Measurements from ENCODE around the gene NUDT1.
A peak's percentile ranks its signal among the peaks of the same experiment; 100 is the strongest.

The NUDT1 gene

GRCh38 chr7:2205036-2205780 lies 36.8 kb upstream of the NUDT1 start:
- DNase-seq, result no peak

GRCh38 chr7:2208712-2209111 lies 33.3 kb upstream of the NUDT1 start:
- no peak for DNase-seq

- peak; percentile 70 for DNase-seq
These were observed 32.7 kb upstream of the NUDT1 start for GRCh38 chr7:2209146-2209960.

DNA sequence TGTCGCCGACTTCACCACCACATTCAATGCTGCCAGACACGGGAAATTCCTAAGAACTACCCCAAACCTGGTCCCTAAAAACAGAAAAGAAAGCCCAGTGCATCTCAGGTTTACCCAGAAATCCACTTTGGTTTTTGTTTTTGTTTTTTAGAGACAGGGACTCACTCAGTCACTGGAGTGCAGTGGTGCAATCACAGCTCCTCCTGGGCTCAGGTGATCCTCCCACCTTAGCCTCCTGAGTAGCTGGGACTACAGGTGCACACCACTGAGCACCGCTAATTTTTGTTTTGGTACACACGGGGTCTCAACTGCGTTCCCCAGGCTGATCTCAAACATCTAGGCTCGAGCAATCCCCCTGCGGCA lies 32.1 kb upstream of the NUDT1 start:
- DNase-seq, result no peak

DNA sequence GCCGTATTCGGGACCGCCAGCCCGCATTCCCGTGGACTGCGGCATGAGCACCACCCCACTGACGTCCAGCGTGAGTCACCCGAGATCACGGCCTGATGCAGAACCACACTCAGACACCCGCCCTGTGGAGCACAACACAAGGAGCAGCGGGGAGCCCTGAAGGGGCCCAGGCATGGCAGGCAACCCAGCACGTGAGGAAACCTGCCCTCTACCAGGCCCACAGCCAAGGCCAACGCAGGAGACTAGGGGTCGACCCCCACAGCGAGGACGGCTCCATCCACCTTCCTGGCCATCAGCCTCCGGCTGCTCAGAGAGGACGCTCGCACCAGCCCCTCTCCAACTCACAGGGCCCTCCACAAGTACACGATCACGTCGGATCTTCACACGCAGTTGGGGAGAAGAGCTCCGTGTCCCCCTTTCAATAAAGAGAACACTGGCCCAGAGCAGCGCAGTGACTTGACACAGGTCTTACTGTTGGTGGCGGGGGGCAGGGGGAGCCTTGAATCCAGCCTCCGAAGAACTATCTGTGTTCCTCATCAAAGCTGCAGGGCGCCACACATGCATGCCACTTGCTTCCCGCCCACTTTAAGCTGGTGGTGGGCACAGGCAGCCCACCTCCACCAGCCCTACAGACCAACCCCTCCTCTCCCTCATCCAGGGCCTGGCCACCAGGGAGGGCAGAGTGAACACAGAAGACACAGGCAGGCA lies 31.3 kb upstream of the NUDT1 start:
- DNase-seq, result no peak

DNA sequence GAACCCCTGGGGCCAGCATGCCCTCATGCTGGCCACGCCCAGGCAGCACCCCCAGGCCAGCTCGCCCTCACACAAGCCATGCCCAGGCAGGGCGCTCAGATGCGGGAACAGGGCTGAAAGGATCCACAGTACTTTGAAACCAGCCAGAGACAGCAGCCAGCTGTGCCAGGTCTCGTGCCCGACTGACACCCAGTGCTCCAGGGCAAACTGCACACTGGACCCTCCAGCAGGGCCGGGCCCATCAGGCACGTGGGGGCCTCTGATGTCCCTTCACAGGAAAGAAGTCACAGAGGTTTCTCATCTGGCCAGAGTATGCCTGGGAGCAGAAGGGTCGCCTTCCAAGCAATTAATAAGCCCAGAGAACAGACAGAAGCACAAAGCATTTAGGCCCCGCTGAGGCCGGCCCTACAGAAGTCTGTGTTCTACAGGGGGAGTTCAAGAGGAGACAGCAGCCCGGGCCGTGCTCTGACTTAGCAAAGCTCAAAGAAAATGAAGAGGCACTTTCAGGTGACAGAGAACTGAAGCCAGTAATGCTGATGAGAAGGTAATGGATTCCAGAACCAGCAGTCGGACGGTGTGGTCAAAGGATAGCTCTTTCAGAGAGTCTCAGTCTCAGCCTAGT lies 30.7 kb upstream of the NUDT1 start:
- DNase-seq, result no peak

- no peak for DNase-seq
These were observed 30.1 kb upstream of the NUDT1 start for GRCh38 chr7:2211926-2212325.

DNA sequence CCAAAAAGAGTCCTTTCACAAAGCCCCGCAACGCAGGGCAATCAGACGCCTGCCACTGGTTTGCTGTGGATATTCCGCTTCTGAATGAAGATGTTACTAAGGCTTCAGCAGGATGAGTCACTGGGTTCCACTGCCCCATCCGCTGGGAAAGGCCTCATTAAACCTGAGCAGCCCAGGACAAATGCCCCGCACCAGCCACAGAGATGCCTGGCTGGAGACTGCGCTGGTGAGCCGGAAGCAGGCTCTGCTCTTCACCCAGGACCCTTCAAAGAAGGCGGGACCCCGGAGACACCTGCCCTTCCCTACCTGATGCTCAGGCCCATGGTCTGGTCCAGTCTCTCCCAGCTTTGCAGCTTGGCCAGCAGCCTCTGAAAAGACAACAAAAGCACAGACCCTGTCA lies 29.1 kb upstream of the NUDT1 start:
- DNase-seq, result no peak

- no peak for DNase-seq
These were observed 28.3 kb upstream of the NUDT1 start for GRCh38 chr7:2213551-2214215.

DNA sequence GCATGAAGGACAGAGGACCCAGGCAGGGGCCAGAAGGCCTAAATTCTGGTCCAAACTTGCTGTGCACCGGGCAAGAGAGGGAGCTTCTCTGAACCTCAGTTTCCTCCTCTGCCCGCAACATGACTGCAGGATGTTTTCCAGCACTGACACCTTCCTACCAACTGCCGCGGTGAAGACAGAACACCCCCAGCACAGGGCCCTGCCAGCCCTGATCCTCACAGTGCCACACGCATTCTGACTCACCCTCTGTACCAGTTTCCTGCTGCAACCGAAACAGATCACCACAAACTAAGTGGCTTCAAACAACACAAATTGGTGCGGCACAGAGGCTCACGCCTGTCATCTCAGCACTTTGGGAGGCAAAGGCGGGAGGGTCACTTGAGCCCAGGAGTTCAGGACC lies 27.4 kb upstream of the NUDT1 start:
- DNase-seq, result peak in 1 of 2 donors; percentile 22

DNA sequence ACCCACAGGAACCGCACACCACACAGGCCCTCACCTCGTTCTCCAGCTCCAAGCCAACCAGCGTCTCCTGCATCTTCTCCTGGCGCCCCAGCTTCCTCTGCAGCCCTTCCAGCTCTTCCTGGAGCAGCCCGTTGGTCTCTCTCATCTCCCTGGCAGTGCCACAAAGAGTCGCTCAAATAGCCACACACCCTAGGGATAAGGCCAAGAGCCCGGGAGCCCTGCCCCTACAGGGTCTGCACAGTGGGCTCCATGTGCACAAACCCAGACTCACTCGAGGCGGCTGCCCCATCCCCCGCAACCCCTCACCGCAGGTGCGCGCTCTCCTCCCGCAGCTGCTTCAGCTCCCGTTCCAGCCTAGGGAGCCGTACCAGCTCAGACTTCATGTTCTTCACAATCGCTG lies 26.2 kb upstream of the NUDT1 start:
- no peak for DNase-seq

DNA sequence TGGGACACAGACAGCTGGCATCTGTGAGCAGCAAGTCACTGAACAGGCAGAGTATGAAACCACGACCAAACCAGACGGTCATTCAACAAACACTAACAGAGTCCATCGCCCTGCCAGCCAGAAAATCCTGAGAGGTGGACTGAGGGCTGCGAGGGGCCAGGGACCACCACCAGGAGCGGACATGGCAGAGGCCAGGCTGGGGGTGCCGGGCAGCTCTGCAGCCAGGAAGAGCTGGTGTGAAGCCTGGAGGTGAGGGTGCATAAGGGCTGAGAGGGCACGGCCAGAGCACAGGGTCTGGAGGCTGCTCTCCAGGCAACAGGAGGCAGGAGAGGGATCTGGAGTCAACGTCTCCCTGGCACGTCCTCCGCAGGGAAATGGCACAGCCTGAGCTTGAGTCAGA lies 24.8 kb upstream of the NUDT1 start:
- no peak for DNase-seq

GRCh38 chr7:2217716-2218443 lies 24.1 kb upstream of the NUDT1 start:
- no peak for DNase-seq

GRCh38 chr7:2218444-2218785 lies 23.6 kb upstream of the NUDT1 start:
- DNase-seq, result no peak

GRCh38 chr7:2219136-2219535 lies 22.9 kb upstream of the NUDT1 start:
- DNase-seq, result no peak

DNA sequence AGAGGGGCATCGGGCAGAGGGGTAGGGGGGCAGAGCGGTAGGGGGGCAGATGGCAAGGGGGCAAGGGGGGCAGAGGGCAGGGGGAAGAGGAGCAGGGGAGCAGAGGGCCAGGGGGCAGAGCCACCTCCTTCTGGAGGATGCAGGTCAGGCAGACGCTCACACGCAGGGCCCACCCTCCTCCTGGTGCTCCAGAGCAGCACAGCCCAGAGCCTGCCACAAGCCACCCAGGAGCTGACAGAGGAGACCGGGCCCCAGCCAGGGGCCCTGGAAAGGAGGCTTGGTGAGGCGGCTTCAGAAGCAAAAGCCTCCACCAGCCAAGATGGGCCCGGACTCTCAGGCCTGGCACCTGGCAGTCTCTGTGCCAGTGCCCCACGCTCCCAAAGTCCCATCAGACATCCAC lies 22.4 kb upstream of the NUDT1 start:
- no peak for DNase-seq

DNA sequence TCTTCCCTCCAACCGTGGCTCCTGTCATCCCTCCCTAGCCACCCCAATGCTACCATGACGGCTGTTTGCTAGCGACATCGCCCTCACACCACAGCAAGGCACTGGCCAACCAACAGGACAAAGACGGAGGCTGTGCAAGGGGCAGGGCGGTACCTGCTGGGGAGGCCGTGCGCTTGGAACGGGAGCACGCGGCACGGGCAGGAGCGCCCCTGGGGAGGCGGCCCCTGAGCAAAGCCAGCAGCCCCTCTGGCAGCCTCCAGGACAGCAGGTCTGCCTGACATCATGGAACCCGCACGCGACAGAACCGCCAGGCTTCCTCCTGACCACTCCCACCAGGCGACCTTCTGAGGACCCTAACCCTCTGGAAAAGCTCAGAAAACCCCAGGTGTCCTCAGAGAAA lies 22.0 kb upstream of the NUDT1 start:
- no peak for DNase-seq

GRCh38 chr7:2220506-2220905 lies 21.5 kb upstream of the NUDT1 start:
- no peak for DNase-seq

GRCh38 chr7:2220954-2221353 lies 21.1 kb upstream of the NUDT1 start:
- DNase-seq, result no peak

DNA sequence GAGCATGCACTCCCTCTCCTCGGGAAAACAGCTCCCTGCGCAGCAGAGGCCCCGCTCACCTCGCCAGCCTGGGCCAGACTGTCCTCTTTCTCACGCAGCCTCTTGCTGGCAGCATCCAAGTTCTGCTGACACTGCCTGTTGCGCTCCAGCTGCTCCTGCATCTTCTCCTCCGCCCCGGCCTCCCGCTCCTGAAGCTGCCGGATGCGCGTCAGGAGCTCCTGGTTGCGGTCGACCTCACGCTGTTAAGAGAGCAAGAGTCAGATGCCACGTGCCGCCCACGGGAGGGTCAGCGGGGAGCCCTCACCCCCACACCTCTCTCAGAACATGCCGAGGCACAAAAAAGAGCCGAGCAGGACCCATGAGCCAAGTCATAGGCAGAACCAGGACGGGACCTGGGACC lies 19.5 kb upstream of the NUDT1 start:
- DNase-seq, result no peak

GRCh38 chr7:2223321-2223720 lies 18.7 kb upstream of the NUDT1 start:
- no peak for DNase-seq

DNA sequence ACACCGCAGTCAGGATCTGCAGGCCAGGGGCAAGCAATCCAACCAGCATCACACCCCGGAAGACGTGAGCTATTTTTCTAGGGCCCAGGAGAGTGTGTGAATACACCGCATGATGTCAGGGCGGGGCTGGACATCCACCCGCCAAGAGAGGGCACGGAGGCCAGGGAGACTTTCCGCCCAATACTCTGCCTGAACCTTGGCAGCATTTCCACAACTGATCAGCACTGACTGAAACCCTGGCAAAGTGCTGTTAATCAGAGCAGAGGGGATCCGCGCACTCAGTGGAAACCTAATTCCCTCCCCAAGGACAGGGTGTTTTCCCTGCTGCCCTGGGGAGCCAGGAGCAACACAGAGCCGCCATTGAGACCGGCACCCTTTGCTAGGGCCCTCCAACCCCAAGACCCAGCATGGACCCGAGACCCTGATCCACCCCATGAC lies 17.5 kb upstream of the NUDT1 start:
- no peak for DNase-seq
